Measurements from ENCODE around the gene INTS1. TPM values are rescaled to one million over a fixed set of nuclear protein-coding genes. Genes with fewer than 3 reads are reported as not detected.

Gene INTS1
- total and polyA plus RNA-seq, 2 experiments from 2014 or later: 35.1 to 111 TPM

GRCh38 chr7:1490837-1491236, 13.4 kb downstream of the INTS1 start:
- Mint-ChIP-seq H3K4me3 (no peak overlapping the region), H3K9me3 (no peaks in the 10 kb centered on the region), H3K36me3 (ENCODE audit: low read depth) (peaks cover 44% of the 10 kb centered on the region), H3K4me1 (no peaks in the 10 kb centered on the region), H3K27ac (no peak overlapping the region), H3K27me3 (ENCODE audit: insufficient read depth, low read depth, poor library complexity) (peaks cover 6% of the 10 kb centered on the region)
- H3K4me3 ChIP-seq: no peak overlapping the region
- H3F3A ChIP-seq (replicated peaks; ENCODE audit: low read depth): no peaks in the 10 kb centered on the region
- ATAC-seq (no peak), DNase-seq (ENCODE audit: low spot score) (no peak)
- no peaks in the 10 kb centered on the region for H3K4me1 ChIP-seq (ENCODE audit: insufficient read depth)
- no peaks in the 10 kb centered on the region for H3K9me2 ChIP-seq (ENCODE audit: insufficient read depth)
- no peaks in the 10 kb centered on the region for H3K27me3 ChIP-seq (ENCODE audit: insufficient read depth)
- no peak for TF ChIP-seq EZH2 (IDR thresholded peaks at IDR 0.05; ENCODE audit: low read depth, unreplicated experiment)
- no peak for TF ChIP-seq ZNF114 (CRISPR knock-in tag; IDR thresholded peaks at IDR 0.05)
- no peak for TF ChIP-seq JUNB (IDR thresholded peaks at IDR 0.05; ENCODE audit: unreplicated experiment)
- no peak for TF ChIP-seq ETS1 (IDR thresholded peaks at IDR 0.05)
- no peak for TF ChIP-seq REST (IDR thresholded peaks at IDR 0.05; ENCODE audit: unreplicated experiment)
- TF ChIP-seq EZH2phosphoT487 (IDR thresholded peaks at IDR 0.05; ENCODE audit: unreplicated experiment): no peak
- TF ChIP-seq STAT1 (IDR thresholded peaks at IDR 0.05; ENCODE audit: unreplicated experiment): no peak
- no peak for TF ChIP-seq CREB1 (CRISPR knock-in tag; IDR thresholded peaks at IDR 0.05; ENCODE audit: low read depth)
- TF ChIP-seq CTCF (conservative IDR thresholded peaks at IDR 0.05; ENCODE audit: low read depth in 2 of 2): no peak
- TF ChIP-seq ZNF331 (CRISPR knock-in tag; IDR thresholded peaks at IDR 0.05; ENCODE audit: low read depth): no peak
- TF ChIP-seq ZNF462 (CRISPR knock-in tag; IDR thresholded peaks at IDR 0.05): no peak
- TF ChIP-seq POLR2AphosphoS5 (IDR thresholded peaks at IDR 0.05; ENCODE audit: low read depth): no peak
- TF ChIP-seq NANOG (IDR thresholded peaks at IDR 0.05; ENCODE audit: borderline replicate concordance): no peak
- H3K4me2 ChIP-seq: no peak overlapping the region
- H4K20me1 ChIP-seq (replicated peaks; ENCODE audit: insufficient read depth): peaks cover 4% of the 10 kb centered on the region; the same call in 1 of the 2 replicates
- no peak overlapping the region for H2AFZ ChIP-seq
- no peaks in the 10 kb centered on the region; the same call in 1 of the 2 replicates for H3K36me3 ChIP-seq (ENCODE audit: insufficient read depth)
- H3K27ac ChIP-seq (ENCODE audit: low read depth): no peak overlapping the region
- no peaks in the 10 kb centered on the region for H3K79me2 ChIP-seq (replicated peaks; ENCODE audit: insufficient read depth)

Measured in GM23338 (cell line).